HepG2 (cell line): ENCODE results near the gene MCAT. TPM values are rescaled to one million over a fixed set of nuclear protein-coding genes. Genes with fewer than 3 reads are reported as not detected.
A peak's percentile ranks its signal among the peaks of the same experiment; 100 is the strongest.

ENCODE experiments used
- ATF3 ChIP-seq: sonication (generic); formaldehyde crosslinking; IDR thresholded peaks from 2 replicates; pipeline ENCODE4 v1.4.0; 2020; ENCODE audit warnings: missing genetic modification reagents
- BCL6 ChIP-seq: IDR thresholded peaks from 2 replicates; pipeline ENCODE4 v1.6.1; 2016; ENCODE audit warnings: missing genetic modification reagents, missing compliant biosample characterization
- LCORL ChIP-seq, 2 experiments: fragments of 450-650 bp in 1 of 2; sonication (generic) in 1 of 2; formaldehyde crosslinking in 1 of 2; IDR thresholded peaks; 2 replicates each; pipeline versions ENCODE4 v1.5.0 to v1.6.1; 2017 to 2020; ENCODE audit warnings: antibody characterized with exemption in 1 of 2, missing genetic modification reagents in 1 of 2
- MEIS2 ChIP-seq: sonication (generic); formaldehyde crosslinking; IDR thresholded peaks from 2 replicates; pipeline ENCODE4 v1.9.0; 2021; ENCODE audit warnings: mild to moderate bottlenecking, missing genetic modification reagents
- MXD1 ChIP-seq: sonication (generic); formaldehyde crosslinking; IDR thresholded peaks from 2 replicates; pipeline ENCODE4 v1.4.0; 2020; ENCODE audit warnings: mild to moderate bottlenecking, missing genetic modification reagents
- POGK ChIP-seq: sonication (generic); formaldehyde crosslinking; conservative IDR thresholded peaks from 2 replicates; pipeline ENCODE4 v1.8.0; 2022; ENCODE audit warnings: mild to moderate bottlenecking, moderate library complexity, missing genetic modification reagents
- PTBP1 ChIP-seq: fragments of 200-400 bp; formaldehyde crosslinking; IDR thresholded peaks from 2 replicates; pipeline ENCODE4 v1.6.1; 2018; ENCODE audit warnings: low read length, low read depth; ENCODE audit not compliant: poor library complexity, severe bottlenecking
- REXO4 ChIP-seq: sonication (generic); formaldehyde crosslinking; IDR thresholded peaks from 2 replicates; pipeline ENCODE4 v1.8.0; 2022; ENCODE audit warnings: missing genetic modification reagents, mild to moderate bottlenecking, borderline replicate concordance
- SCMH1 ChIP-seq: sonication (generic); formaldehyde crosslinking; IDR thresholded peaks from 2 replicates; pipeline ENCODE4 v1.9.0; 2021; ENCODE audit warnings: missing genetic modification reagents, mild to moderate bottlenecking, borderline replicate concordance
- SOX6 ChIP-seq, 2 experiments: fragments of 450-650 bp in 1 of 2; sonication (generic) in 1 of 2; formaldehyde crosslinking in 1 of 2; IDR thresholded peaks; 2 replicates each; pipeline versions ENCODE4 v1.4.0 to v1.6.1; 2017 to 2020; ENCODE audit warnings: antibody characterized with exemption in 1 of 2, mild to moderate bottlenecking in 1 of 2, missing genetic modification reagents in 1 of 2
- ZFP91 ChIP-seq: sonication (generic); formaldehyde crosslinking; IDR thresholded peaks from 2 replicates; pipeline ENCODE4 v1.9.0; 2022; ENCODE audit warnings: missing genetic modification reagents, mild to moderate bottlenecking, borderline replicate concordance
- ZNF235 ChIP-seq: sonication (generic); formaldehyde crosslinking; IDR thresholded peaks from 2 replicates; pipeline ENCODE4 v1.8.1; 2023; ENCODE audit warnings: mild to moderate bottlenecking, missing genetic modification reagents, borderline replicate concordance
- ZNF562 ChIP-seq: sonication (generic); formaldehyde crosslinking; IDR thresholded peaks from 2 replicates; pipeline ENCODE4 v1.8.0; 2022; ENCODE audit warnings: missing genetic modification reagents, borderline replicate concordance
- ZNF563 ChIP-seq: sonication (generic); formaldehyde crosslinking; IDR thresholded peaks from 2 replicates; pipeline ENCODE4 v1.8.0; 2022; ENCODE audit warnings: mild to moderate bottlenecking, moderate library complexity, missing genetic modification reagents
- ZNF564 ChIP-seq: sonication (generic); formaldehyde crosslinking; IDR thresholded peaks from 2 replicates; pipeline ENCODE4 v1.8.1; 2023; ENCODE audit warnings: mild to moderate bottlenecking, missing genetic modification reagents
- ZNF768 ChIP-seq: sonication (generic); formaldehyde crosslinking; IDR thresholded peaks from 2 replicates; pipeline ENCODE4 v1.4.0; 2020; ENCODE audit warnings: missing genetic modification reagents
- ZNF772 ChIP-seq: sonication (generic); formaldehyde crosslinking; IDR thresholded peaks from 2 replicates; pipeline ENCODE4 v1.5.0; 2020; ENCODE audit warnings: mild to moderate bottlenecking, missing genetic modification reagents
- ZNF781 ChIP-seq: sonication (generic); formaldehyde crosslinking; IDR thresholded peaks from 2 replicates; pipeline ENCODE4 v1.5.1; 2020; ENCODE audit warnings: borderline replicate concordance, mild to moderate bottlenecking, missing genetic modification reagents; ENCODE audit errors: not compliant biosample characterization
- ZNF800 ChIP-seq: sonication (generic); formaldehyde crosslinking; IDR thresholded peaks from 2 replicates; pipeline ENCODE4 v1.4.0; 2020; ENCODE audit warnings: missing genetic modification reagents
- ZNF839 ChIP-seq: sonication (generic); formaldehyde crosslinking; IDR thresholded peaks from 2 replicates; pipeline ENCODE4 v1.4.0; 2020; ENCODE audit warnings: missing genetic modification reagents, mild to moderate bottlenecking, borderline replicate concordance
- ZNF878 ChIP-seq: sonication (generic); formaldehyde crosslinking; IDR thresholded peaks from 2 replicates; pipeline ENCODE4 v1.8.1; 2023; ENCODE audit warnings: mild to moderate bottlenecking, missing genetic modification reagents, moderate library complexity
- polyA plus RNA-seq, 8 experiments: library from polyadenylated mRNA; depleted of rRNA in 3 of 8; stranded (reverse) in 7 of 8; unstranded in 1 of 8; fragments of >200 nt; fragmentation: Illumina TruSeq in 4 of 8; extraction: Trizol in 4 of 8; gene quantifications; 2 replicates each; pipeline versions ENCODE4 v1.2.1 to v1.2.3, GENCODE V29; 2011 to 2016; ENCODE audit warnings: low read depth in 4 of 8, missing spikeins in 1 of 8, mixed read lengths in 1 of 8; ENCODE audit not compliant: insufficient read depth in 1 of 8
- total RNA-seq, 5 experiments: library from RNA; depleted of rRNA; stranded (reverse); fragments of >200 nt; fragmentation: Illumina TruSeq; extraction: Trizol; gene quantifications; 2 replicates each; pipeline ENCODE4 v1.2.3, GENCODE V29; 2016; ENCODE audit warnings: low read depth in 1 of 5

Gene MCAT
- total and polyA plus RNA-seq, 2 of the 13 experiments (the other 11 are each of a cell fraction or from before 2014, with no cell fraction given) = 9.3 to 16.7 TPM

GRCh38 chr22:43118024-43118849 is 25.0 kb downstream of the MCAT start (continued):
- TF ChIP-seq ZNF772 (CRISPR knock-in tag) (no peak), ZNF564 (CRISPR knock-in tag) (no peak), ZNF839 (CRISPR knock-in tag) (no peak), PTBP1 (no peak), BCL6 (CRISPR knock-in tag) (peak; percentile 19; the same call in 1 of the 2 replicates), MXD1 (CRISPR knock-in tag) (no peak), ZNF563 (CRISPR knock-in tag) (no peak), POGK (CRISPR knock-in tag) (no peak), REXO4 (no peak), SOX6 (IDR thresholded peaks at IDR 0.05) (no peak), SOX6 (CRISPR knock-in tag; IDR thresholded peaks at IDR 0.05) (no peak), LCORL (IDR thresholded peaks at IDR 0.05) (no peak), LCORL (CRISPR knock-in tag; IDR thresholded peaks at IDR 0.05) (no peak), ATF3 (CRISPR knock-in tag) (no peak), ZFP91 (no peak), ZNF878 (CRISPR knock-in tag) (no peak), ZNF562 (no peak), ZNF781 (no peak), SCMH1 (CRISPR knock-in tag) (no peak), ZNF768 (CRISPR knock-in tag) (peak; percentile 27; the same call in 1 of the 2 replicates), ZNF800 (no peak), MEIS2 (CRISPR knock-in tag) (no peak), ZNF235 (CRISPR knock-in tag) (no peak)
